Effector memory CD8-positive, alpha-beta T cell (primary cell): ENCODE measurements around the gene SUMF1.

Experiments used
- ATAC-seq: fragments of 150-1000 bp; cut with Tn5 transposase; replicated peaks from 2 replicates; pipeline ENCODE4 v1.10.0; 2021; ENCODE audit warnings: mild to moderate bottlenecking, moderate library complexity
- DNase-seq, 3 experiments: peaks; one replicate each; pipeline ENCODE4 v3.0.0; 2021
- H3K27ac Mint-ChIP-seq, 2 donors: one replicate each; pipeline ENCODE4 v1.8.0; 2022; ENCODE audit warnings: mild to moderate bottlenecking in 2 of 2, mixed read lengths in 2 of 2, moderate library complexity in 2 of 2
- H3K27me3 Mint-ChIP-seq, 2 donors: one replicate each; pipeline ENCODE4 v1.8.0; 2022; ENCODE audit warnings: mixed read lengths in 2 of 2
- H3K36me3 Mint-ChIP-seq: one replicate; pipeline ENCODE4 v1.8.0; 2022; ENCODE audit warnings: mild to moderate bottlenecking, moderate library complexity, mixed read lengths; ENCODE audit not compliant: insufficient read depth
- H3K4me1 Mint-ChIP-seq, 2 donors: one replicate each; pipeline ENCODE4 v1.8.0; 2022; ENCODE audit warnings: low read depth in 2 of 2, mixed read lengths in 2 of 2
- H3K4me3 Mint-ChIP-seq, 2 donors: one replicate each; pipeline ENCODE4 v1.8.0; 2022; ENCODE audit warnings: mild to moderate bottlenecking in 2 of 2, mixed read lengths in 2 of 2, moderate library complexity in 2 of 2
- H3K9me3 Mint-ChIP-seq, 2 donors: one replicate each; pipeline ENCODE4 v1.8.0; 2022; ENCODE audit warnings: mixed read lengths in 2 of 2

Gene SUMF1

DNA sequence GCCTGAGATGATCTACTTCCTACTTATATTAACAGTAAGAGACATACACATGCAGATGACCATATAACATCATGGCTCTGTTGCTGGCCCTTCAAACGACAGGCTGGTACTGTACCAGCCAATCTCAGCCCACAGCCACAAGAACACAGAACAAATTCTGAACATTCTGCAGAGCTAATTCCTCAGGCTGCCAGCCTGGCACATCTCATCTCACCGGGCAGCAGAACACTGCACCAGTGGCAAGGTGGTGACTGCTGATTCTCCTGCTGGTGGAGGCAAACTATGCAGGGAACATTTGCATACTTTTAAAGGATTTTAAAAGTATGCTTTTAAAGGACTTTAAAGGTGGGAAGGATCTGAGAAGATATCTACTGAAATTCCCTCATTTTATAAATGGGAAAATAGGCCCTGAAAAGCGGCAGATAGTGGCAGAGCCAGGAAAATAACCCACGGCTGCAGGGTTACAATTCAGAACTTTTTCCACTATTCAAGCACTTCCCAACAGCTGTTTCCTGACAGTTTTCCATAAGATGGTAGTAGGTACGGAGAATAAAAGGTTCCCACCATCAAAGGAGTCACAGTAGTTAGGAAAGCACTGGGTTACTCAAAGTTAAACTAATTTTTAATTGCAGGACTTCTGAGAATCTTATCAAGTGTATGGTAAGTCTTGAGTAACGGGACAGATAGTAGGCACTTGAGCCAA lies 37.3 kb downstream of the SUMF1 start:
- no peak overlapping the region for H3K4me3 Mint-ChIP-seq
- DNase-seq (no peak), ATAC-seq (no peak)
- no peaks in the 10 kb centered on the region for H3K9me3 Mint-ChIP-seq
- H3K4me1 Mint-ChIP-seq: peaks cover 8 to 18% of the 10 kb centered on the region in 2 donors
- peaks cover 4% of the 10 kb centered on the region for H3K36me3 Mint-ChIP-seq
- no peak overlapping the region for H3K27ac Mint-ChIP-seq
- no peaks in the 10 kb centered on the region for H3K27me3 Mint-ChIP-seq

DNA sequence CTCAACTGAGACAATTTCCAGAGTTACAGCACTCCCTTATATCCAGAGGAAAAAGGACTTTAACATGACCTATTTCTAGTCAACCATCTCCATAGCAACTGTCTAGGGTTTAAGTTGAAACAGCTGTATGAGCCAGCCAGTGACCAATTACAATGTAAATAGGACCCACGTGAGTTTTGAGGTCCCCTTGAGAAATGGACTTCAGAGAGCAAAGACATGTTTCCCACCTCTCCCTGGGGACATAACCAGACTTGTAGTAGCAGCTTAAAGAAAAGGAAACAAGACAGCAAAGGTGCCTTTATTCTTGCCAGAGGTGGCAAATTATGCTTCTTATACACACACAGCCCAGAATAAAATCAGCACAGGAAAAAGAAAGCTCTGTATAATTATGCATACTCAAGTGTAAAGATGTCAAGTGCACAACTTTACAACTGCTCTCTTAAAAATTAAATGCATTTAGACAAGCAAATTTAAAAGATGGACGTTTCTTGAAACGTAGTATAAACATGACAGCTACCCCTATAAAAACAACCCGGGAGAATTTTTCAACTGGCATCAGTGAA lies 40.2 kb downstream of the SUMF1 start:
- H3K4me3 Mint-ChIP-seq: no peak overlapping the region
- H3K9me3 Mint-ChIP-seq: no peaks in the 10 kb centered on the region
- no peak for ATAC-seq
- DNase-seq: no peak
- H3K27me3 Mint-ChIP-seq: no peaks in the 10 kb centered on the region
- H3K27ac Mint-ChIP-seq: peak overlapping the region; percentile 77 to 81
- H3K36me3 Mint-ChIP-seq: peaks cover 4% of the 10 kb centered on the region
- H3K4me1 Mint-ChIP-seq: peaks cover 6 to 14% of the 10 kb centered on the region in 2 donors

DNA sequence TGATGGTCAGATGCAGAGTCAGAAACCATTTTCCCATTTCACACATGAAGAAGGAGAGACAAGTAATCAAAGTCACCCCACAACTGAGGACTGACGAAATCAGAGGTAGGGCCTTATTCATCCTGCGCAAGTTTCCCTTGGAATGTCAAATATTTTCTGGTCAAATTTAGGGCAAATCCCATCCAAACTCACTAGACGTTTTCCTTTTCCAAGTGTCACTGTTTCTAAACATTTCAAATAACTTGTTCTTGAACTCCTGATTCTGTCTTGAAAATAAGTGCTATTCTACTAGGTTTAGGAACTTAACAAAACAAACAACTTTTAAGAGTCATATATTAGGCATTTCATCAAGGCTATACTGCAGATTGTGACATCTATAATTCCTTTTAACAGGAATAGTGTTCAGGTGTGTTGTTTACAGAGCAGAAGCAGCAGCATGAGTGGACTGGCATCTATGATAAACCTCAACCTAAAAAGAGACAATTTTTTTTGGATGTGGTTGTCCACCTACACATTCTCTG lies 40.7 kb downstream of the SUMF1 start:
- Mint-ChIP-seq H3K9me3 (no peaks in the 10 kb centered on the region), H3K27me3 (no peaks in the 10 kb centered on the region), H3K36me3 (peaks cover 4% of the 10 kb centered on the region), H3K27ac (peak overlapping the region in 1 of 2 donors; percentile 81), H3K4me1 (peaks cover 6 to 14% of the 10 kb centered on the region in 2 donors), H3K4me3 (no peak overlapping the region)
- DNase-seq (no peak), ATAC-seq (no peak)

DNA sequence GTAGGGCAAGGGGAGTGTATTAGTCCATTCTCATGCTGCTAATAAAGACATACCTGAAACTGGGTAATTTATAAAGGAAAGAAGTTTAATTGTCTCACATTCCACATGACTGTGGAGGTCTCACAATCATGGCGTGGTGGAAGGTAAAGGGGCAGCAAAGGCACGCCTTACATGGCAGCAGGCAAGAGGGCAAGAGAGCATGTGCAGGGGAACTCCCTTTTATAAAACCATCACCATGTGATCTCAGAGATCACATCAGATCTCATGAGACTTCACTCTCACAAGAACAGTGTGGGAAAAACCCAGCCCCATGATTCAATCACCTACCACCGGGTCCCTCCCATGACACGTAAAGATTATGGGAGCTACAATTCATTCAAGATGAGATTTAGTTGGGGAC lies 41.4 kb downstream of the SUMF1 start:
- ATAC-seq: no peak
- no peak overlapping the region for H3K4me3 Mint-ChIP-seq
- H3K27ac Mint-ChIP-seq: peak overlapping the region in 1 of 2 donors; percentile 17
- no peaks in the 10 kb centered on the region for H3K9me3 Mint-ChIP-seq
- no peak for DNase-seq
- peaks cover 6 to 13% of the 10 kb centered on the region in 2 donors for H3K4me1 Mint-ChIP-seq
- no peaks in the 10 kb centered on the region for H3K27me3 Mint-ChIP-seq
- peaks cover 3% of the 10 kb centered on the region for H3K36me3 Mint-ChIP-seq

DNA sequence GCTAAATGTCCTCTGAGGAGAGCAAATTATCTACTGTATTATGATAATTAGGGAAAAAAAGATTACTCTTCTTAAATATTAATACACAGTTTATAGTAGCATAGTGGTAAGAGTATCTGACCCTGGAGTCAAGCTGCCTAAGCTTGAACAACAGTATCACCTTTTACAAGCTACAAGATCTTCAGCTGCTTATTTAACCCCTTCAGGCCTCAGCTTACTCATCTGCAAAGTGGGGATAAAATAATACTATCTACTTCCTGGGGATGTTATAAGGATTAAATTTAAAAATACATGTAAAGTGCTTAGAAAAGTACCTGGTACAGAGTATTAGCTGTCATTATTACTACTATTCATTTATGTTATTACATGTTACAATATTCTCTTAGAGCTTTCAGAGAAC lies 42.0 kb downstream of the SUMF1 start:
- peaks cover 6 to 9% of the 10 kb centered on the region in 2 donors for H3K4me1 Mint-ChIP-seq
- peaks cover 3% of the 10 kb centered on the region for H3K36me3 Mint-ChIP-seq
- H3K9me3 Mint-ChIP-seq: no peaks in the 10 kb centered on the region
- H3K27ac Mint-ChIP-seq: peak overlapping the region in 1 of 2 donors; percentile 17
- DNase-seq (no peak), ATAC-seq (no peak)
- H3K4me3 Mint-ChIP-seq: no peak overlapping the region
- no peaks in the 10 kb centered on the region for H3K27me3 Mint-ChIP-seq

DNA sequence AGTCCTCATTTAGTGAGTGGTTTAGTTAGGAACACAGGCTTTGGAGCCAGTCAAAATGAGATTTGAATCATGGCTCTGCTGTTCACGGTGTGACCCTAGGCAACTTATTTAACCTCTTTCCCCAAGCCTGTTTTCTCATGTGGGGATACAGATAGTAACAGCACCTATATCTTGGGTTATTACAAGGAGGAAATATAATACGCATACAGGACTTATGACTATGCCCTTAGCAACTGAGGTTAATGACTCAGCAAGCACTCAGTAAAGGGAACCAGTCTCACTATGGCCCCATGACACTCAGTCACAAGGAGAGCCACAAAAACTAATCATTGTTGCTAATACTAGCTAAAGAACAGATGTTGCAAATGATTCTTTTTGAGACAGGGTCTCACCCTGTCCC lies 45.9 kb downstream of the SUMF1 start:
- Mint-ChIP-seq H3K36me3 (peaks cover 17% of the 10 kb centered on the region), H3K27me3 (no peaks in the 10 kb centered on the region), H3K4me3 (no peak overlapping the region), H3K4me1 (peaks cover 4 to 5% of the 10 kb centered on the region in 2 donors), H3K9me3 (no peaks in the 10 kb centered on the region), H3K27ac (no peak overlapping the region)
- ATAC-seq: no peak
- DNase-seq: no peak

DNA sequence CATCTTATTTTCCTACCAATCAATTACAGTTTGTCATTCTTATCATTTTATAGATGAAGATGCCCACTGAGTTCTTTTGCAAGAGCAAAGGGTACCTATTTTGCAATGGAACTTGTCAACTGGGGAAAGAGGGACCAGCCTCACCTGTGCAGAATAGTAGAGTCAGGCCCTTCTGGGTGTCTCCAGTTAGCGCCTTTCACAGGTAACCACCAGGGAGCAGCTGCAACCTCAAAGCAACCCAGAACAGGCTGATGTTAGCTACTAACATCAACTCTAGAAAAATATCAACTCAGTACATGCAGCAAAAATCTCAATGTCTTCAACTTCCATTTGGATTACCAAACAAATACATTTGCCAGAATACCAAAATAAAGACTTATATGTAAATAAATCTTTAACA lies 47.1 kb downstream of the SUMF1 start:
- DNase-seq: no peak
- Mint-ChIP-seq H3K4me3 (no peak overlapping the region), H3K27ac (peak overlapping the region in 1 of 2 donors; percentile 21), H3K9me3 (no peaks in the 10 kb centered on the region), H3K4me1 (no peaks in the 10 kb centered on the region), H3K27me3 (no peaks in the 10 kb centered on the region), H3K36me3 (peaks cover 19% of the 10 kb centered on the region)
- no peak for ATAC-seq

DNA sequence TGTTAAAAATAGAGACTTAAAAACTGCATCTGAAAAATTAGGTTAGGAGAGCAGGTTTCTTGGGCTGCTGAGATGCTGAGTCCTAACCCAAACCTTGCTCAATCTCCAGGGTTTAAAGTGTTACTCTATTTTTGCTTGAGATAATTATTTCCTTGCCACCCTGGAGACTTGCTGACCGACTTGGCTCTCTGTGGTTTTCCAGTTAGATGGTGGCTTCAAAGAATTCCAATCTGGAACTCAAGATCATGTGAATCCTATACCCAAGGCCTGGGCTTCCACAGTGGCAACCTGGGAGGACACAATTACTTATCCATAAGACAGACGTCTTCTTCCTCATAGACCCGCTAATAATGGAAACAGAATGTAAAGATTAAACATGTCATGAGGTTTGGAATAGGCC lies 47.7 kb downstream of the SUMF1 start:
- no peaks in the 10 kb centered on the region for H3K27me3 Mint-ChIP-seq
- ATAC-seq (no peak), DNase-seq (no peak)
- H3K27ac Mint-ChIP-seq: peak overlapping the region in 1 of 2 donors; percentile 21
- H3K9me3 Mint-ChIP-seq: no peaks in the 10 kb centered on the region
- H3K4me3 Mint-ChIP-seq: no peak overlapping the region
- no peaks in the 10 kb centered on the region for H3K4me1 Mint-ChIP-seq
- peaks cover 22% of the 10 kb centered on the region for H3K36me3 Mint-ChIP-seq

DNA sequence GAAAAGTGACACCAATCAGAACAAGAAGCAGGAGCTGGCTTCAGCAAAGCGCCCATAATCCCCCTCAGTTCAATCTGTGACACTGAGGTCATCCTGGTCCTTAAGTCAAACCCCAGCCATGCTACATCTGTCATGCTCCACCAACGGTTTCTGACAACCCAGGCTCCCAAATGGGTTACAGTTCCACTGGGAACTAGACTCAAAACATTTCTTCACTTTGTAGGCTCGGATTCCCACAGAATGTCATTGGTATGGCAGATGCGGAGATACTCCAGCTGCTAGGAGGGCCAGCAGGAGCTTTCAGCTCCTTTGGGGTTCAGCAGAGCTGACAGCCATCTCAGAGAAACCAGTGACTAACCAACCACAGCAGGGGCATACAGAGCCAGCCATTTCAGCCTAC lies 48.9 kb downstream of the SUMF1 start:
- no peaks in the 10 kb centered on the region for H3K4me1 Mint-ChIP-seq

DNA sequence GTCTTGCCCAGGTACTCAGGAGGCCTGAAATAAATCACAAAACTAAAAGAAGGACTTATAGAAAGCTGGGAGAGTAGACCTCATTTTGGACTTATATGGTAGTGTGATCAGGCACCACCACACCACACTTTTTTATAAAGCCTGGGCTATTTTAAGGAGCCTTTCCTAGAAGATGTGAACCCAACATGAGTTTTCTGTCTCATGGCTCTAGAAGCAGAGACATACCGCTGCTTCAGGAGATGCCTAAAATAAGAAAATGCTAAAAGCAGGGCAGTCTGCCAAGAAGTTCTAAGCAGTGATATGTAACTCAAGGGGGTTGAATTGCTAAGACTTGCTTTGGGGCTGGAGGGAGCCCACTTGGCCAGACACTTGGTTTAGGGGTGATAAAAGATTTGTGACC lies 49.6 kb downstream of the SUMF1 start:
- no peak overlapping the region for H3K4me3 Mint-ChIP-seq
- no peaks in the 10 kb centered on the region for H3K9me3 Mint-ChIP-seq
- no peak for ATAC-seq
- H3K27me3 Mint-ChIP-seq: no peaks in the 10 kb centered on the region
- H3K4me1 Mint-ChIP-seq: no peaks in the 10 kb centered on the region
- H3K27ac Mint-ChIP-seq: peak overlapping the region in 1 of 2 donors; percentile 20
- peaks cover 22% of the 10 kb centered on the region for H3K36me3 Mint-ChIP-seq
- no peak for DNase-seq

More for the DNA sequence above, 48.9 kb downstream of the SUMF1 start:
- H3K36me3 Mint-ChIP-seq: peaks cover 22% of the 10 kb centered on the region
- H3K27ac Mint-ChIP-seq: no peak overlapping the region
- H3K27me3 Mint-ChIP-seq: no peaks in the 10 kb centered on the region
- H3K9me3 Mint-ChIP-seq: no peaks in the 10 kb centered on the region
- no peak for DNase-seq
- no peak for ATAC-seq
- H3K4me3 Mint-ChIP-seq: no peak overlapping the region

DNA sequence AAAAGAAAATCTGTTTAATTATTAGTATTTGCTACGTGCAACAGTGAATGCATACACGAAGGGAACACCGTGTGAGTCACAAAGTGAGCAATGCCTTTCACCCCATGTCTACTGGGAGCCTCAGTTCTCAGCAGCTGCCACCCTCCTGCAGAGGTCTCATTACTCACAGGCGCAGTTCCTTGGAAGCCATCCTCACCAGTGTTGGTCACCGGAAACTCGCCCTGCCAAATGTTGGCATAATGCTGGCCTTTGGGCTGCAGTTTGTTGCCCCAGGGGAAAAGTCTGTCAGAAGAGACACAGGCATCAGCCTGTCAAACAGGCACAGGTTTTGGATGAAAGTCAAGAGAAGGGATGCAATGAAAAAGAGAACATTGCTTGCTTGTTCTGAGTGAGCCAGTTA lies 50.1 kb downstream of the SUMF1 start:
- Mint-ChIP-seq H3K27ac (peak overlapping the region in 1 of 2 donors; percentile 20), H3K27me3 (no peaks in the 10 kb centered on the region)

DNA sequence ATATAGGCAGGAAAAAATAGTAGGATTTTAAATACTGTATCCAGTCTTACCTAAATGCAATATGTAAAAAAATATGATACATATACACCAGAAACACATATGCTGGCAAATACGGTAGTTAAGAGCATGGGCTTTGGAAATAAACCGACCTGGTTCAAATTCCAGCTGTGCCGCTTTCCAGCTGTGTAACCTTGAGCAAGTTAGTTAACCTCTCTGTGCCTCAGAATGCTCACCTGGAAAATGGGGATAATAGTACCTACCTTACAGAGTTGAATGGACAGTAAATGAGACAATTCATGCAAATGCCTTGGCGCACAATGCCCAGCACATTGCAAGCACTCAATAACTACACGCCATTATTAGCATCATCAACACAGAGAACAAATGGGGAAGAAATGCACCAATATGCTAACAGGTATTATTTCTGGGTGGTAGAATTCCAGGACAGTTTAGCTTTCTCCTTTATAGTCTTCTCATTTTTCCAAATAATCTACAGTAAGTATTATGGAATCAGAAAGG lies 50.6 kb downstream of the SUMF1 start:
- Mint-ChIP-seq H3K9me3 (no peaks in the 10 kb centered on the region), H3K4me1 (no peaks in the 10 kb centered on the region), H3K27me3 (no peaks in the 10 kb centered on the region), H3K4me3 (no peak overlapping the region), H3K36me3 (peaks cover 22% of the 10 kb centered on the region), H3K27ac (peak overlapping the region in 1 of 2 donors; percentile 20)
- no peak for ATAC-seq
- DNase-seq: no peak

More for the DNA sequence above, 50.1 kb downstream of the SUMF1 start:
- ATAC-seq (no peak), DNase-seq (no peak)
- Mint-ChIP-seq H3K36me3 (peaks cover 22% of the 10 kb centered on the region), H3K9me3 (no peaks in the 10 kb centered on the region), H3K4me1 (no peaks in the 10 kb centered on the region), H3K4me3 (no peak overlapping the region)

DNA sequence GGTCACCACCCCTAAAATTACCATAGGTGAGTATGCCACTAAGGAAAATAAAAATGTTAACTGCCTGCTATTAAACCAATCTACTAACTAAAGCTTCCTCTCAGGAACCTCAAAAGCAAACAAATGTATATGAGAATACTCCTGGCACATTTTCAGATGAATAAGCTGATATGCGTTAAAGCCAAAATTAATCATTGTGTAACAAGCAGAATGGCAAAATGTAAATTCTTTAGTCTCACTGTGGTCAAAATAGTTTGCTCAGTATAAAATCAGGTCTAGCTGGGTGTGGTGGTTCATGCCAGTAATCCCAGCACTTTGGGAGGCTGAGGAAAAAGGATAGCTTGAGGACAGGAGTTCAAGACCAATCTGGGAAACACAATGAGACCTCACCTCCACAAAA lies 53.6 kb downstream of the SUMF1 start:
- H3K36me3 Mint-ChIP-seq: peaks cover 20% of the 10 kb centered on the region
- H3K9me3 Mint-ChIP-seq: no peaks in the 10 kb centered on the region
- peak overlapping the region in 1 of 2 donors; percentile 6 for H3K27ac Mint-ChIP-seq
- H3K4me3 Mint-ChIP-seq: no peak overlapping the region
- H3K27me3 Mint-ChIP-seq: no peaks in the 10 kb centered on the region
- peaks cover 8 to 15% of the 10 kb centered on the region in 2 donors for H3K4me1 Mint-ChIP-seq
- DNase-seq (no peak), ATAC-seq (no peak)

DNA sequence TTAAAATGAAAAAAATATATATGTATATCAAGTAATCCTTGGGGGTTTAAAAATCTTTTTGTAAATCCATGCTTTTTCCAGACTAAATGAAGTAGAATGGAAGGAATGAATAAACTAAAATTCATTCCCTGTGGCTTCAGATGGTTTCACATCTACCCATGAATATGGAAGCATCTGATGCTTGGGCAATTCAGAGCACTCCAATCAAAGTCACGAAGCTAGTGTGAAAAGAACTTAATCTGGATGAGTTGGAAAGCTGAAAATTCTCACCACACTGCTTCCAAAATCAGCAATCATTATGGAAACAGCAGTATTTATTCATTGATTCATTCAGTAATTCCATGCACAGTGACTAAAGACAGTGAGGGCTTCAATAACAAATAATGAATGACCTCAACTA lies 55.2 kb downstream of the SUMF1 start:
- Mint-ChIP-seq H3K9me3 (no peaks in the 10 kb centered on the region), H3K36me3 (peaks cover 10% of the 10 kb centered on the region), H3K4me1 (peaks cover 11 to 23% of the 10 kb centered on the region in 2 donors), H3K27ac (peak overlapping the region in 1 of 2 donors; percentile 88), H3K27me3 (no peaks in the 10 kb centered on the region), H3K4me3 (no peak overlapping the region)
- DNase-seq: no peak
- ATAC-seq: no peak
